ENCODE data around the gene MPRIP. TPM values are rescaled to one million over a fixed set of nuclear protein-coding genes. Genes with fewer than 3 reads are reported as not detected.
A peak's percentile ranks its signal among the peaks of the same experiment; 100 is the strongest.

Gene MPRIP
- total RNA-seq, 1 donor from 2014 or later: 345 TPM

DNA sequence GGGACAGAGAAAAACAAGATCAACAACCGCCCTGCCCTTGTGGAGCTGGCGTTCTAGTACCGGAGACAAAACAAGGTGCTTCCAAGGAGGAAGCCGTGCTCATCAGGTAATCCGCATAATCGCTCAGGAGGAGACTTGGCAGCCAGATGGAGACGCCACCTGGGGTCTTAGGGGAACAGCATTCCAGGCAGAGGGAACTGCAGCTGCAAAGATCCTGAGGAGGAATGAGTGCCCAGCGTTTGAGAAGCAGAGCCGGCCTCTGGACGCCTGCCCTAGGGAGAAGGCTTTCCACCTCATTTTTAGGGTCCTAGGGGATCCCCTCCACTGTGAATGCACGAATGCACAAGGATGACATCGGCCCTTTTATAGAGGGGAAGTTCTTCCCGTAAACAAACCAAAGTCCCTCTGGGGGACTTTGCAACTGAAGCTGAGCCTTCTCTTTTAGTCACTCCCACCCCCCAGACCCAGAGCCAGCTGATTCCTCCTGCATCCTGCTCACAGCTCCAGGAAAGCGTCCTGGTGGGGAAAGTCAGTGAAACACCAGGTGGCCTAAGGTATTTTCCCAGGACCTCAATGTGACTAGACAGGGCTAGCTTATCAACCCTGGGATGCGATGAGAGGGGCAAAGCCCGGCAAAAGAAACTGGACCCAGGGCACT lies 13.2 kb upstream of the MPRIP start:
- Mint-ChIP-seq H3K9me3 (ENCODE audit: low read depth) (no peaks in the 10 kb centered on the region), H3K27me3 (ENCODE audit: low read depth) (no peaks in the 10 kb centered on the region), H3K4me1 (ENCODE audit: low read depth) (peaks cover 68% of the 10 kb centered on the region), H3K4me3 (ENCODE audit: unreplicated experiment) (no peak overlapping the region), H3K36me3 (ENCODE audit: low read depth) (no peaks in the 10 kb centered on the region), H3K27ac (ENCODE audit: unreplicated experiment) (peak overlapping the region; percentile 8)
- TF ChIP-seq, protein P1, sequence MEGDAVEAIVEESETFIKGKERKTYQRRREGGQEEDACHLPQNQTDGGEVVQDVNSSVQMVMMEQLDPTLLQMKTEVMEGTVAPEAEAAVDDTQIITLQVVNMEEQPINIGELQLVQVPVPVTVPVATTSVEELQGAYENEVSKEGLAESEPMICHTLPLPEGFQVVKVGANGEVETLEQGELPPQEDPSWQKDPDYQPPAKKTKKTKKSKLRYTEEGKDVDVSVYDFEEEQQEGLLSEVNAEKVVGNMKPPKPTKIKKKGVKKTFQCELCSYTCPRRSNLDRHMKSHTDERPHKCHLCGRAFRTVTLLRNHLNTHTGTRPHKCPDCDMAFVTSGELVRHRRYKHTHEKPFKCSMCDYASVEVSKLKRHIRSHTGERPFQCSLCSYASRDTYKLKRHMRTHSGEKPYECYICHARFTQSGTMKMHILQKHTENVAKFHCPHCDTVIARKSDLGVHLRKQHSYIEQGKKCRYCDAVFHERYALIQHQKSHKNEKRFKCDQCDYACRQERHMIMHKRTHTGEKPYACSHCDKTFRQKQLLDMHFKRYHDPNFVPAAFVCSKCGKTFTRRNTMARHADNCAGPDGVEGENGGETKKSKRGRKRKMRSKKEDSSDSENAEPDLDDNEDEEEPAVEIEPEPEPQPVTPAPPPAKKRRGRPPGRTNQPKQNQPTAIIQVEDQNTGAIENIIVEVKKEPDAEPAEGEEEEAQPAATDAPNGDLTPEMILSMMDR (IDR thresholded peaks at IDR 0.05): no peak
- DNase-seq (ENCODE audit: low spot score): peak; percentile 41

DNA sequence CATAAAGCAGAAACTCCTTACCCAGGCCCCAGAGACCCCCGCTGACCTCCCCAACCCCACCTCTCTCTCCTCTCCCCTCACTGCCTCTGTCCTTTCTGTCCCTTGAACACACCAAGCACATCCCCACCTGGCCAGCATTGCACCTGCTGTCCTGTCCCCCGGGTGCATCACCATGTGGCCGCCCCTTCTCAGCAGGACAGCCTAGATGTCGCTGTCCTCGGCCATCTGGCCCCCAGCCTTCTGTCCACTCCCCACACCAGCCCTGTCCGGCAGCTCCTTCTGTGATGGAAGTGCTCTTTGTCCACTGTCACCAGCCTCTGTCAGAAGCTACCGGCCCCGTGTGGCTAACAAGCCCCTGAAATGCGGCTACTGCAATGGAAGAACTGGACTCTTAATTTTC lies 12.3 kb upstream of the MPRIP start:
- peak; percentile 77 for DNase-seq (ENCODE audit: low spot score)
- H3K4me1 Mint-ChIP-seq (ENCODE audit: low read depth): peaks cover 76% of the 10 kb centered on the region
- no peaks in the 10 kb centered on the region for H3K9me3 Mint-ChIP-seq (ENCODE audit: low read depth)
- H3K36me3 Mint-ChIP-seq (ENCODE audit: low read depth): no peaks in the 10 kb centered on the region
- H3K27ac Mint-ChIP-seq (ENCODE audit: unreplicated experiment): no peak overlapping the region
- TF ChIP-seq, protein P1 (IDR thresholded peaks at IDR 0.05): no peak
- H3K27me3 Mint-ChIP-seq (ENCODE audit: low read depth): no peaks in the 10 kb centered on the region
- no peak overlapping the region for H3K4me3 Mint-ChIP-seq (ENCODE audit: unreplicated experiment)

DNA sequence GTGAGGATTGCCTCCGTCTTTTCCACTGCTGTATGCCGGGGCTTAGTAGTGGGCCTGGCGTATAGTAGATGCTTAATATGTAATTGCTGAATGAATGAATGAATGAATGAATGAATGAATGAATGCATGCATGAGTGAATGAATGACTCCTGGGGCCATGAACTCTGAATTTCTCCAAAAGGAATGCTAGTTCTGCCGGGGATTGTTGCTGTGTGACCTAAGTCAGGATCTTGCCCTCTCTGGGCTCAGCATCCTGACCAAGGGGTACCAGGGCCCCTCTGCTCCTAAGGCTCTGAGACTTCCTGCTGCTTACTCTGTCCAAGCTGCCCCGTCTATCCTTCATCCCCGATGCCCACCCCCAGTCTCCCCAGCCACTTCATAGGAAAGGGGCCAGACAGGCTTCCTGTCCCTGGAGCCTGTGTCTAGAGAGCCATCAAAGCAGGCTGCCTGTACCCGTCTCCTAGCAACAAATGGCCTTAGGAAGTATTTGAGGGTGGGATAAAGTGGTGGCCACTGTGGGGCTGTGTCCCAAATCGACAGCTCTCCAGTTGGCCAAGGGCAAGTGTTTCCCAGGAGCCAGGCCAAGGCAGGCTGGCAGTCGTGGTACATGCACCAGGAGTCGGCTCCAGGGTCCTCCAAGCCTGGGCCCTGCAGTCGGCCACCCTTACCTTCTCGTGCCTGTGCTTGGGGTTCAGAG lies 11.6 kb upstream of the MPRIP start:
- Mint-ChIP-seq H3K9me3 (ENCODE audit: low read depth) (no peaks in the 10 kb centered on the region), H3K27me3 (ENCODE audit: low read depth) (no peaks in the 10 kb centered on the region), H3K4me3 (ENCODE audit: unreplicated experiment) (no peak overlapping the region), H3K27ac (ENCODE audit: unreplicated experiment) (no peak overlapping the region), H3K36me3 (ENCODE audit: low read depth) (no peaks in the 10 kb centered on the region), H3K4me1 (ENCODE audit: low read depth) (peaks cover 83% of the 10 kb centered on the region)
- DNase-seq (ENCODE audit: low spot score): peak; percentile 68
- TF ChIP-seq, protein P1 (IDR thresholded peaks at IDR 0.05): no peak

DNA sequence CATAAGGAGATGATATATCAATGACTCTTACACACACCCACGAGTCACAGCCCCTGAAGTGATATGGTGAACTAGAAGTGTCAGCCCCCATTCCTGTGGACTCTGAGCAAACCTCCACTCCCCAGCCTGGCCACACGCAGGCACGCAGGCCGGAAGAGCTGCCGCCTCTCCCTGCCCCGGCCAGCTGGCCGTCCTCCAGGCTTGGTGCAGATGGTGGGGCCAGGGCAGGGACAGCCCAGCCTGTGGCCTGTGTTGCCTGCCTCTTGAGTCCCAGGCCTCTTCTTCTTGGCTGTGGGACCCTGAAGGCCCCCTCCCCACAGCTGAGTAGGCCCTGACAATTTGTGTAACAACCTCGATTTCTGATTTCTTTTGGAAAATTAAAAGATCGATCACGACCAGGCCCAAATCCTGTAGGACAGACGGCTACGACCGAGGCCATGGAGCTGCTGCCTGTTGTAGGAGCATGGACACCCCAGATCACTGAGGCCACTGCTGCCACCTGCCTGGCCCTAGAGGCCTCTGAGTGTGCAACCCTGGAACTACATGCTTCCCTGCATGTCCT lies 10.0 kb upstream of the MPRIP start:
- peak overlapping the region; percentile 82 for H3K27ac Mint-ChIP-seq (ENCODE audit: unreplicated experiment)
- TF ChIP-seq, protein P1 (IDR thresholded peaks at IDR 0.05): peak; percentile 15
- H3K4me3 Mint-ChIP-seq (ENCODE audit: unreplicated experiment): peak overlapping the region; percentile 35
- no peaks in the 10 kb centered on the region for H3K36me3 Mint-ChIP-seq (ENCODE audit: low read depth)
- peak; percentile 38 for DNase-seq (ENCODE audit: low spot score)
- H3K4me1 Mint-ChIP-seq (ENCODE audit: low read depth): peaks cover 96% of the 10 kb centered on the region
- H3K9me3 Mint-ChIP-seq (ENCODE audit: low read depth): no peaks in the 10 kb centered on the region
- H3K27me3 Mint-ChIP-seq (ENCODE audit: low read depth): no peaks in the 10 kb centered on the region

DNA sequence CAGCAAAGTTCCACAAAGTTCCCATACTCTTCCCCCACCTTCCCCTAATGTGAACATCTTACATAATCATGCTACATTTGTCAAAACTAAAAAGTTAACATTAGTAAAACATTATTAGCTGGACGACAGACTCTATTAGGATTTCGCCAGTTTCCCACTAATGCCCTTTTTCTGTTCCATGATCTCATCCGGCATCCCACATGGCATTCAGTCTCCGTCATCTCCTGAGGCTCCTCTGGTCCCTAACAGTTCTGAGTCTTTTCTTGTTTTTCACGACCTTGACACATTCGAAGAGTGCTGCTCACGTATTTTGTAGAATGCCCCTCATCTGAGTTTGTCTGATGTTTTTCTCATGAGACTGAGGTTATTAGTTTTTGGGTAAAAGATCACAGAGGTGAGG lies 8.8 kb upstream of the MPRIP start:
- TF ChIP-seq, protein P1 (IDR thresholded peaks at IDR 0.05): no peak
- H3K4me3 Mint-ChIP-seq (ENCODE audit: unreplicated experiment): no peak overlapping the region
- no peaks in the 10 kb centered on the region for H3K9me3 Mint-ChIP-seq (ENCODE audit: low read depth)
- peak overlapping the region; percentile 74 for H3K27ac Mint-ChIP-seq (ENCODE audit: unreplicated experiment)
- peaks cover 90% of the 10 kb centered on the region for H3K4me1 Mint-ChIP-seq (ENCODE audit: low read depth)
- no peaks in the 10 kb centered on the region for H3K27me3 Mint-ChIP-seq (ENCODE audit: low read depth)
- H3K36me3 Mint-ChIP-seq (ENCODE audit: low read depth): no peaks in the 10 kb centered on the region
- no peak for DNase-seq (ENCODE audit: low spot score)

All from chondrocyte (in vitro differentiated cells).